HG03558 (cell line): Measurements from ENCODE around the gene PLEKHO1.
"Not testable (repeated sequence)": the region's sequence is repeated elsewhere in the genome, so short reads cannot be mapped to it uniquely, and the experiment has no call there.

Experiments used
- ATAC-seq: cut with Tn5 transposase; IDR thresholded peaks from one replicate; pipeline ENCODE4 v1.9.1; 2021; ENCODE audit warnings: moderate number of reproducible peaks; ENCODE audit not compliant: unreplicated experiment; ENCODE audit errors: extremely low read depth

PLEKHO1 gene

GRCh38 chr1:150149271-150150132, at the start of gene PLEKHO1:
Gene PLEKHO1, plus strand, starts transcription at chr1:150149916. Its CDS starts 342 bp downstream, at chr1:150150258.
- no peak for ATAC-seq

GRCh38 chr1:150102986-150103385, 46.7 kb upstream of the PLEKHO1 start:
- ATAC-seq = no peak

- no peak for ATAC-seq
Observed at GRCh38 chr1:150106341-150106740, 43.4 kb upstream of the PLEKHO1 start.

- ATAC-seq = no peak
Observed at GRCh38 chr1:150109586-150109985, 40.1 kb upstream of the PLEKHO1 start.

GRCh38 chr1:150110116-150110515, 39.6 kb upstream of the PLEKHO1 start:
- ATAC-seq = no peak

- no peak for ATAC-seq
Observed at GRCh38 chr1:150111670-150112069, 38.0 kb upstream of the PLEKHO1 start.

GRCh38 chr1:150115121-150115520, 34.6 kb upstream of the PLEKHO1 start:
- ATAC-seq = no peak

- ATAC-seq = no peak
Observed at GRCh38 chr1:150118716-150119115, 31.0 kb upstream of the PLEKHO1 start.

- ATAC-seq = no peak
Observed at GRCh38 chr1:150121236-150121862, 28.4 kb upstream of the PLEKHO1 start.

GRCh38 chr1:150126811-150127210, 22.9 kb upstream of the PLEKHO1 start:
- ATAC-seq = no peak

GRCh38 chr1:150127464-150127863, 22.3 kb upstream of the PLEKHO1 start:
- ATAC-seq = no peak

GRCh38 chr1:150127868-150128267, 21.8 kb upstream of the PLEKHO1 start:
- no peak for ATAC-seq

- no peak for ATAC-seq
Observed at GRCh38 chr1:150132372-150132771, 17.3 kb upstream of the PLEKHO1 start.

GRCh38 chr1:150134537-150134936, 15.2 kb upstream of the PLEKHO1 start:
- no peak for ATAC-seq

GRCh38 chr1:150135400-150135799, 14.3 kb upstream of the PLEKHO1 start:
- not testable (repeated sequence) for ATAC-seq

- ATAC-seq = no peak
Observed at GRCh38 chr1:150138044-150138443, 11.7 kb upstream of the PLEKHO1 start.

GRCh38 chr1:150141452-150141851, 8.3 kb upstream of the PLEKHO1 start:
- no peak for ATAC-seq

- ATAC-seq = no peak
Observed at GRCh38 chr1:150142083-150142482, 7.6 kb upstream of the PLEKHO1 start.

- no peak for ATAC-seq
Observed at GRCh38 chr1:150144606-150145005, 5.1 kb upstream of the PLEKHO1 start.

GRCh38 chr1:150146016-150146415, 3.7 kb upstream of the PLEKHO1 start:
- ATAC-seq = not testable (repeated sequence)

GRCh38 chr1:150146849-150147542, 2.7 kb upstream of the PLEKHO1 start:
- ATAC-seq = no peak
